SK-N-SH (cell line): ENCODE results near the gene PACSIN1. TPM values are rescaled to one million over a fixed set of nuclear protein-coding genes. Genes with fewer than 3 reads are reported as not detected.

Experiments used
- CTCF ChIA-PET: fragments of 300-600, 350-600 bp; formaldehyde crosslinking; extraction: SDS; loops from one replicate; lab custom pipeline; 2021; lab: Yijun Ruan, JAX
- POLR2A ChIA-PET: fragments of 350-600 bp; sonication (Branson Sonifier 250); formaldehyde crosslinking; extraction: SDS; loops from one replicate; lab custom pipeline; 2020; ENCODE audit warnings: antibody characterized with exemption, inconsistent platforms; lab: Yijun Ruan, JAX
- DNase-seq: peaks from one replicate; pipeline ENCODE4 v3.0.0; 2012
- H2AFZ ChIP-seq: fragments of 200-600 bp; sonication (generic); 2 replicates; pipeline ENCODE4 v1.8.1; 2016; ENCODE audit warnings: antibody characterized with exemption, mild to moderate bottlenecking, low read depth
- H3F3A ChIP-seq: fragments of 200-600 bp; sonication (generic); replicated peaks from 2 replicates; pipeline ENCODE3; 2016; ENCODE audit warnings: antibody characterized with exemption, mild to moderate bottlenecking; ENCODE audit not compliant: insufficient read depth
- H3K27ac ChIP-seq, 2 experiments: fragments of 200-500 bp in 1 of 2; fragments of 200-600 bp in 1 of 2; sonication (Bioruptor generic) in 1 of 2; sonication (generic), shearing (Covaris generic) in 1 of 2; 2 replicates each; pipeline versions ENCODE4 v1.5.1 to v1.6.1; 2014 to 2016; ENCODE audit warnings: low read depth in 2 of 2, inconsistent platforms in 1 of 2, low read length in 1 of 2, mild to moderate bottlenecking in 1 of 2, mixed read lengths in 1 of 2
- H3K27me3 ChIP-seq: fragments of 200-600 bp; sonication (generic), shearing (Covaris generic); 2 replicates; pipeline ENCODE4 v1.6.1; 2016; ENCODE audit warnings: mixed run types; ENCODE audit not compliant: insufficient read depth
- H3K36me3 ChIP-seq, 2 experiments: fragments of 200-500 bp in 1 of 2; fragments of 200-600 bp in 1 of 2; sonication (Bioruptor generic) in 1 of 2; sonication (generic) in 1 of 2; replicated peaks in 1 of 2; 2 replicates each; pipeline versions ENCODE3 to v1.5.1; 2014 to 2016; ENCODE audit warnings: low read length in 1 of 2, mild to moderate bottlenecking in 1 of 2; ENCODE audit not compliant: insufficient read depth in 2 of 2, control insufficient read depth in 1 of 2
- H3K4me1 ChIP-seq, 2 experiments: fragments of 200-500 bp in 1 of 2; fragments of 200-600 bp in 1 of 2; sonication (Bioruptor generic) in 1 of 2; sonication (generic), shearing (Covaris generic) in 1 of 2; 2 replicates each; pipeline versions ENCODE4 v1.5.1 to v1.6.1; 2014 to 2016; ENCODE audit warnings: low read depth in 1 of 2, low read length in 1 of 2, mixed run types in 1 of 2; ENCODE audit not compliant: insufficient read depth in 2 of 2, control insufficient read depth in 1 of 2
- H3K4me2 ChIP-seq: fragments of 200-600 bp; sonication (generic), shearing (Covaris generic); 2 replicates; pipeline ENCODE4 v1.6.1; 2017; ENCODE audit warnings: mixed run types
- H3K4me3 ChIP-seq, 2 experiments: fragments of 200-500 bp in 1 of 2; fragments of 200-600 bp in 1 of 2; sonication (Bioruptor generic) in 1 of 2; sonication (generic), shearing (Covaris generic) in 1 of 2; 2 replicates each; pipeline versions ENCODE4 v1.5.1 to v1.8.1; 2014 to 2016; ENCODE audit warnings: low read depth in 2 of 2, inconsistent platforms in 1 of 2, low read length in 1 of 2, mild to moderate bottlenecking in 1 of 2, mixed read lengths in 1 of 2, moderate library complexity in 1 of 2
- H3K79me2 ChIP-seq: fragments of 200-600 bp; sonication (generic); 2 replicates; pipeline ENCODE4 v1.8.1; 2017; ENCODE audit warnings: mild to moderate bottlenecking; ENCODE audit not compliant: insufficient read depth
- H3K9ac ChIP-seq: fragments of 200-600 bp; sonication (generic); 2 replicates; pipeline ENCODE4 v1.6.1; 2017; ENCODE audit warnings: mixed run types
- H3K9me2 ChIP-seq: fragments of 200-600 bp; sonication (generic); 2 replicates; pipeline ENCODE4 v1.6.1; 2017; ENCODE audit warnings: mixed run types
- H3K9me3 ChIP-seq: fragments of 200-600 bp; sonication (generic); 2 replicates; pipeline ENCODE4 v1.6.1; 2017; ENCODE audit warnings: mixed run types, mild to moderate bottlenecking, moderate library complexity
- H4K20me1 ChIP-seq: fragments of 200-600 bp; sonication (generic); 2 replicates; pipeline ENCODE4 v1.6.1; 2017; ENCODE audit warnings: mild to moderate bottlenecking, mixed run types; ENCODE audit not compliant: insufficient read depth
- ELF1 ChIP-seq: IDR thresholded peaks from 2 replicates; pipeline ENCODE4 v1.4.0; 2012
- EZH2phosphoT487 ChIP-seq: fragments of 200-600 bp; sonication (generic); IDR thresholded peaks from 2 replicates; pipeline ENCODE4 v1.6.1; 2017; ENCODE audit warnings: low read depth, mixed run types, mild to moderate bottlenecking, antibody characterized with exemption, moderate library complexity, borderline replicate concordance
- FOXJ3 ChIP-seq: sonication (generic); formaldehyde crosslinking; IDR thresholded peaks from 2 replicates; pipeline ENCODE4 v1.5.1; 2020; ENCODE audit warnings: mild to moderate bottlenecking, missing genetic modification reagents
- FOXM1 ChIP-seq: IDR thresholded peaks from 2 replicates; pipeline ENCODE4 v1.4.0; 2012; ENCODE audit warnings: low read depth, mild to moderate bottlenecking
- GABPA ChIP-seq: IDR thresholded peaks from 2 replicates; pipeline ENCODE4 v1.4.0; 2012; ENCODE audit warnings: low read depth, mild to moderate bottlenecking
- GATA2 ChIP-seq: sonication (generic); formaldehyde crosslinking; IDR thresholded peaks from 2 replicates; pipeline ENCODE4 v1.5.0; 2020; ENCODE audit warnings: mild to moderate bottlenecking, missing genetic modification reagents
- MEF2A ChIP-seq: IDR thresholded peaks from 2 replicates; pipeline ENCODE4 v1.4.0; 2012; ENCODE audit warnings: low read depth, borderline replicate concordance
- MXI1 ChIP-seq: IDR thresholded peaks from 2 replicates; pipeline ENCODE4 v1.6.1; 2012; ENCODE audit warnings: mild to moderate bottlenecking, low read depth, low read length, improper control_type of control experiment
- NRF1 ChIP-seq: IDR thresholded peaks from 2 replicates; pipeline ENCODE4 v1.6.1; 2012; ENCODE audit warnings: low read depth, mild to moderate bottlenecking, low read length
- POLR2AphosphoS5 ChIP-seq: IDR thresholded peaks from 2 replicates; pipeline ENCODE4 v1.6.1; 2012; ENCODE audit warnings: low read depth, low read length
- RAD21 ChIP-seq: IDR thresholded peaks from 2 replicates; pipeline ENCODE4 v1.6.1; 2012; ENCODE audit warnings: mild to moderate bottlenecking, low read length
- RFX5 ChIP-seq: IDR thresholded peaks from 2 replicates; pipeline ENCODE4 v1.6.1; 2012; ENCODE audit warnings: mild to moderate bottlenecking, improper control_type of control experiment, low read length
- SMC3 ChIP-seq: IDR thresholded peaks from 2 replicates; pipeline ENCODE4 v1.6.1; 2012; ENCODE audit warnings: low read depth, low read length, improper control_type of control experiment
- TAF1 ChIP-seq: IDR thresholded peaks from 2 replicates; pipeline ENCODE4 v1.6.1; 2012; ENCODE audit warnings: low read depth, mild to moderate bottlenecking, low read length, moderate library complexity, borderline replicate concordance
- TCF12 ChIP-seq: IDR thresholded peaks from 2 replicates; pipeline ENCODE4 v1.4.0; 2012
- USF2 ChIP-seq: fragments of 150-350 bp; IDR thresholded peaks from 2 replicates; pipeline ENCODE4 v1.6.1; 2017; ENCODE audit warnings: antibody characterized with exemption, low read length, low read depth, borderline replicate concordance
- WGBS: methylation state at CpG from one replicate; pipeline ENCODE4 v1.1.6; 2017; ENCODE audit warnings: low lambda C conversion rate; 5-methylcytosine and 5-hydroxymethylcytosine counted together
- polyA plus RNA-seq, 3 experiments: library from polyadenylated mRNA; depleted of rRNA; stranded (reverse); fragments of >200 nt; gene quantifications; 2 replicates each; pipeline ENCODE4 v1.2.3, GENCODE V29; 2012
- TF ChIP-seq, protein P1 (sequence below): IDR thresholded peaks from 2 replicates; pipeline ENCODE4 v1.6.1; 2012; ENCODE audit warnings: mild to moderate bottlenecking, low read depth, low read length, moderate library complexity
- TF ChIP-seq, protein P2 (sequence below): IDR thresholded peaks from 2 replicates; pipeline ENCODE4; 2012

Gene PACSIN1
- polyA plus RNA-seq, 1 of the 3 experiments (the other 2 are of a cell fraction), result 0.05 TPM

- Histone ChIP-seq H3K9ac (no peak overlapping the region), H3K4me3 (no peak overlapping the region), H3F3A (no peaks in the 10 kb centered on the region), H3K27me3 (no peaks in the 10 kb centered on the region), H2AFZ (no peak overlapping the region), H3K4me2 (no peak overlapping the region), H3K79me2 (no peaks in the 10 kb centered on the region), H3K36me3 (no peaks in the 10 kb centered on the region), H3K4me1 (no peaks in the 10 kb centered on the region), H3K27ac (no peak overlapping the region), H3K9me2 (no peaks in the 10 kb centered on the region), H4K20me1 (no peaks in the 10 kb centered on the region), H3K9me3 (no peaks in the 10 kb centered on the region)
- CTCF ChIA-PET, result no interaction called here
- TF ChIP-seq GABPA, result no peak
- no peak for TF ChIP-seq USF2
- no peak for TF ChIP-seq GATA2 (CRISPR knock-in tag)
- no peak for TF ChIP-seq POLR2AphosphoS5
- TF ChIP-seq MEF2A, result no peak
- TF ChIP-seq TAF1, result no peak
- TF ChIP-seq FOXM1, result no peak
- TF ChIP-seq, protein P1, sequence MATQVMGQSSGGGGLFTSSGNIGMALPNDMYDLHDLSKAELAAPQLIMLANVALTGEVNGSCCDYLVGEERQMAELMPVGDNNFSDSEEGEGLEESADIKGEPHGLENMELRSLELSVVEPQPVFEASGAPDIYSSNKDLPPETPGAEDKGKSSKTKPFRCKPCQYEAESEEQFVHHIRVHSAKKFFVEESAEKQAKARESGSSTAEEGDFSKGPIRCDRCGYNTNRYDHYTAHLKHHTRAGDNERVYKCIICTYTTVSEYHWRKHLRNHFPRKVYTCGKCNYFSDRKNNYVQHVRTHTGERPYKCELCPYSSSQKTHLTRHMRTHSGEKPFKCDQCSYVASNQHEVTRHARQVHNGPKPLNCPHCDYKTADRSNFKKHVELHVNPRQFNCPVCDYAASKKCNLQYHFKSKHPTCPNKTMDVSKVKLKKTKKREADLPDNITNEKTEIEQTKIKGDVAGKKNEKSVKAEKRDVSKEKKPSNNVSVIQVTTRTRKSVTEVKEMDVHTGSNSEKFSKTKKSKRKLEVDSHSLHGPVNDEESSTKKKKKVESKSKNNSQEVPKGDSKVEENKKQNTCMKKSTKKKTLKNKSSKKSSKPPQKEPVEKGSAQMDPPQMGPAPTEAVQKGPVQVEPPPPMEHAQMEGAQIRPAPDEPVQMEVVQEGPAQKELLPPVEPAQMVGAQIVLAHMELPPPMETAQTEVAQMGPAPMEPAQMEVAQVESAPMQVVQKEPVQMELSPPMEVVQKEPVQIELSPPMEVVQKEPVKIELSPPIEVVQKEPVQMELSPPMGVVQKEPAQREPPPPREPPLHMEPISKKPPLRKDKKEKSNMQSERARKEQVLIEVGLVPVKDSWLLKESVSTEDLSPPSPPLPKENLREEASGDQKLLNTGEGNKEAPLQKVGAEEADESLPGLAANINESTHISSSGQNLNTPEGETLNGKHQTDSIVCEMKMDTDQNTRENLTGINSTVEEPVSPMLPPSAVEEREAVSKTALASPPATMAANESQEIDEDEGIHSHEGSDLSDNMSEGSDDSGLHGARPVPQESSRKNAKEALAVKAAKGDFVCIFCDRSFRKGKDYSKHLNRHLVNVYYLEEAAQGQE, result no peak
- TF ChIP-seq SMC3, result no peak
- no peak for TF ChIP-seq FOXJ3 (CRISPR knock-in tag)
- no peak for TF ChIP-seq RAD21
- TF ChIP-seq TCF12, result no peak
- TF ChIP-seq ELF1, result no peak
- TF ChIP-seq EZH2phosphoT487, result no peak
- TF ChIP-seq RFX5, result no peak
- no peak for TF ChIP-seq NRF1
- no peak for TF ChIP-seq MXI1
- TF ChIP-seq, protein P2, sequence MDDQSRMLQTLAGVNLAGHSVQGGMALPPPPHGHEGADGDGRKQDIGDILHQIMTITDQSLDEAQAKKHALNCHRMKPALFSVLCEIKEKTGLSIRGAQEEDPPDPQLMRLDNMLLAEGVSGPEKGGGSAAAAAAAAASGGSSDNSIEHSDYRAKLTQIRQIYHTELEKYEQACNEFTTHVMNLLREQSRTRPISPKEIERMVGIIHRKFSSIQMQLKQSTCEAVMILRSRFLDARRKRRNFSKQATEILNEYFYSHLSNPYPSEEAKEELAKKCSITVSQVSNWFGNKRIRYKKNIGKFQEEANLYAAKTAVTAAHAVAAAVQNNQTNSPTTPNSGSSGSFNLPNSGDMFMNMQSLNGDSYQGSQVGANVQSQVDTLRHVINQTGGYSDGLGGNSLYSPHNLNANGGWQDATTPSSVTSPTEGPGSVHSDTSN, result no peak
- DNase-seq, result peak; percentile 10
- WGBS, result 69% methylated on average over 14 of the region's 14 CpGs
- POLR2A ChIA-PET, result no interaction called here
Measured at GRCh38 chr6:34485321-34486060, 19.6 kb downstream of the PACSIN1 start.
